ENCODE data around the gene TM6SF1. TPM values are rescaled to one million over a fixed set of nuclear protein-coding genes. Genes with fewer than 3 reads are reported as not detected.

Gene TM6SF1
- total RNA-seq, 1 donor from 2014 or later: 25.4 TPM

DNA sequence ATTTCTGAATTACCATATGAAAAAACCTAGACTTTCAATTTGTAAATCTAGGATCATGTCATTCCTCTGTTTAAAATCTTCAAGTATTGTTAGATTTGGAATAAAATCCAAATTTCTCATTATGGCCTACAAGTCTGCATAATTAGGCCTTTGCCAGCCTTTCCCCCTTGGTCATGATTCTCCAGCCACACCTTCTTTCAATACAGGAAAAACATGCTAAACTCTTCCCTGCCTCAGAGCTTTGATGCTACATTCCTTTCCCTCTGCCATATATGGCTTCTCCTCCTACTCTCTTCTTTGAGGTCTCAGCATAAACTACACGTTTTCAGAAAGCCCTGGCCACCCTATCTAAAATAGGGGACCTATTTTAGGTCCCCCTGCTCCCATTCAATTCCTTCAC is 48.5 kb downstream of the TM6SF1 start:
- peaks cover 20% of the 10 kb centered on the region for H3K36me3 ChIP-seq
- H3K9me3 ChIP-seq: no peaks in the 10 kb centered on the region
- H3K27me3 ChIP-seq: no peaks in the 10 kb centered on the region
- intact Hi-C loops (cut with DNase I): no loop called here
- DNase-seq: no peak
- no peak for ATAC-seq
- H3K4me3 ChIP-seq: no peak overlapping the region
- H3K27ac ChIP-seq: no peak overlapping the region
- H3K4me1 ChIP-seq: no peaks in the 10 kb centered on the region
- no peak for TF ChIP-seq CTCF (IDR thresholded peaks at IDR 0.05)

DNA sequence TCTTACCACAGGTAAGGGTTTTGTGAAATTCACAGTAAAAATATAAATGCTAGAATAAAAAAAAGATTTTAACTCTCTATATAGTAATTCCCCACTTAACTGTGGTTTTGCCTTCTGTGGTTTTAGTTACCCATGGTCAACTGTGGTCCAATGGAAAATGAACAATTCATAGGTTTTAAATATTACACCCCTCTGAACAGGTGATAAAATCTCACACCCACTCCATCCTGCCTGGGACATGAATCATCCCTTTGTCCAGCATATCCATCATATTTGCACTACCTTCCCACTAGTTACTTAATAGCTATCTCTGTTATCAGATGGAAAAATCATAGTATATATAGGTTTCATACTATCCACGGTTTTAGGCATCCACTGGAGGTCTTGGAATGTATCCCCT is 50.9 kb downstream of the TM6SF1 start:
- no peak for ATAC-seq
- TF ChIP-seq CTCF (IDR thresholded peaks at IDR 0.05): no peak
- intact Hi-C loops (cut with DNase I): no loop called here

DNA sequence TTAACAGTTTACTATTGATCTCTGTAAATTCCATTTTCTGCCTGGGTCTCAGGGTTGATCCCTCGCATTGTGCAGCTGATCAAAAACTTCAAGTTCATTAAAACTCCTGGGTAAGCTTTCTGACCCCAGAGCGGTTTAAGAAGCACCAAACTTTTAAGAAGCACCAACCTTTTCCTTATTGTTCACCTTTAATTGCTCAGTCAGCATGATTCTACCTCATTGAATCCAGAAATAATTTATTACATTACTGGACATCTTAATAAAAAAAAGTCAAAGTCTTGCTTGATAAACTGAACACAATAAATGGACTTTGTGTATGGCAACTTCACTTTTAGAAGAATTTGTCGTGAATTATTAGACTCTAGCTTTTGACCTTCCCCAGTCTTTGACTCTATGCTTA is 53.3 kb downstream of the TM6SF1 start:
- no peaks in the 10 kb centered on the region for H3K9me3 ChIP-seq
- H3K4me1 ChIP-seq: no peaks in the 10 kb centered on the region
- no peak for ATAC-seq
- intact Hi-C loops (cut with DNase I): no loop called here
- no peak overlapping the region for H3K4me3 ChIP-seq
- no peak overlapping the region for H3K27ac ChIP-seq
- DNase-seq: no peak
- peaks cover 17% of the 10 kb centered on the region for H3K36me3 ChIP-seq
- H3K27me3 ChIP-seq: no peaks in the 10 kb centered on the region
- TF ChIP-seq CTCF (IDR thresholded peaks at IDR 0.05): no peak

More for the DNA sequence above, 50.9 kb downstream of the TM6SF1 start:
- H3K4me1 ChIP-seq: no peaks in the 10 kb centered on the region
- no peaks in the 10 kb centered on the region for H3K9me3 ChIP-seq
- no peak overlapping the region for H3K4me3 ChIP-seq
- H3K36me3 ChIP-seq: peaks cover 17% of the 10 kb centered on the region
- no peak for DNase-seq
- H3K27me3 ChIP-seq: no peaks in the 10 kb centered on the region
- H3K27ac ChIP-seq: no peak overlapping the region

DNA sequence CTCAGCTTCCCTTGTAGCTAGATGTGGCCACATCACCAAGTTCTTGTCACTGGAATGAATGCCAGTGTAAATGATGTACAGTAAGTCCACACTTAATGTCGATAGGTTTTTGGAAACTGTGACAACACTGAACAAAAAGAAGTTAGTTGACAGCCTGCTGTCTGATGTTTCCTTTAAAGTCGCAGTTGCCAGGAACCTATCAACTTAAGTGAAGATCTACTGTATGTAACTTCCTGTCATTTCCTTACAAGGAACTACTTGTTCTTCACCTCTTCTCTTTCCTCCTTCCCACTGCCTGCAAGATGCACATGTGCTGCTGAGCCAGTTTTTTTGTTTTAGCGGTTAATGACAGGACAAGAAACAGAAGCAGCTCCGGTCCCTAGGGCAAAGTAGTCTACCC is 55.6 kb downstream of the TM6SF1 start:
- ATAC-seq (no peak), DNase-seq (no peak)
- no peak overlapping the region for H3K4me3 ChIP-seq

DNA sequence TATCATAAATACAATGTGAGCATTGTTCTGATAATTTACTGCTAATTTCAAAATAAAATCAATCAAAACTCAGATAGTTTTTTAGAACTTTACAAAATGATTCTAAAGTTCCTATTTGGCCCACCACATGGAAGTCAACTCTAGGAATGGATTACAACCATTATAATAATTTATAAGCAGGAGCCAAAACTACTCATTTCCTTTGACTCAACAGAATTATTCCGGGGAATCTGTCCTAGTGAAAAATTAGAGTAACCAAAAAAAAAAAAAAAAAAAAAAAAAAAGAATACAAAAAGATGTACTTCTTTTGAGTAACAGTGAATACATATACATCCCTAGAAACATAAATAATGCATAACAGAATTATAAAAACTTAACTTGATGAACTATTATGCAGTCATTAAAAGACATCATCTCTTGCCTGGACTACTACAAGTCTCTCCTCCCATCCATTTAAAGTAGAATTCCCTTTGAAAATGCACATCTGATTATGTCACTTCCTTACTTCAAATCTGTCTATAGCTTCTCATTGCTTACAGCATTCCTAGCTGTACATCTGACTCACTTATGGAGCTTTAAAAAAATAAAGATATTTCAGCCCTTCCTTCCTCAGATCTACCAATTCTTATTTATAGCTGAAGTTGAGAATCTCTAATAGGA is 56.8 kb downstream of the TM6SF1 start:
- Histone ChIP-seq H3K9me3 (no peaks in the 10 kb centered on the region), H3K4me3 (no peak overlapping the region), H3K27me3 (no peaks in the 10 kb centered on the region), H3K4me1 (no peaks in the 10 kb centered on the region), H3K27ac (no peak overlapping the region), H3K36me3 (no peaks in the 10 kb centered on the region)
- no peak for TF ChIP-seq CTCF (IDR thresholded peaks at IDR 0.05)
- DNase-seq (no peak), ATAC-seq (no peak)
- intact Hi-C loops (cut with DNase I): no loop called here

More for the DNA sequence above, 55.6 kb downstream of the TM6SF1 start:
- no peaks in the 10 kb centered on the region for H3K36me3 ChIP-seq
- no peaks in the 10 kb centered on the region for H3K9me3 ChIP-seq
- intact Hi-C loops (cut with DNase I): no loop called here
- no peaks in the 10 kb centered on the region for H3K4me1 ChIP-seq
- no peaks in the 10 kb centered on the region for H3K27me3 ChIP-seq
- no peak for TF ChIP-seq CTCF (IDR thresholded peaks at IDR 0.05)
- no peak overlapping the region for H3K27ac ChIP-seq
